ENCODE results near the gene DGKH. TPM values are rescaled to one million over a fixed set of nuclear protein-coding genes. Genes with fewer than 3 reads are reported as not detected.
"Not testable (repeated sequence)": the region's sequence is repeated elsewhere in the genome, so short reads cannot be mapped to it uniquely, and the experiment has no call there.

The DGKH gene
- total and polyA plus RNA-seq, 2 donors (not counting 1 experiment from before 2014, with no cell fraction given): 0.06 to 0.67 TPM

- no CpG with 5 or more reads among the region's 4 CpGs for WGBS (ENCODE audit: insufficient coverage)
- H3K79me2 ChIP-seq (ENCODE audit: control insufficient read depth, insufficient read depth, low read length); H3K4me1 Mint-ChIP-seq; DNase-seq; H3K4me3 ChIP-seq (ENCODE audit: control extremely low read depth in 1 of 5, extremely low read depth in 1 of 5, insufficient read depth in 1 of 5, low read depth in 2 of 5, low read length in 4 of 5); ATAC-seq (ENCODE audit: low read depth); intact Hi-C loops (cut with micrococcal nuclease); H3K27me3 Mint-ChIP-seq; H3K4me2 ChIP-seq (replicated peaks; ENCODE audit: low read depth, low read length, poor library complexity, severe bottlenecking); H4K20me1 ChIP-seq (ENCODE audit: control insufficient read depth, insufficient read depth, low read length, poor library complexity, severe bottlenecking); H3K27ac Mint-ChIP-seq; H3K27me3 ChIP-seq (replicated peaks in 1 of 4; ENCODE audit: control extremely low read depth in 1 of 4, control insufficient read depth in 3 of 4, insufficient read depth in 4 of 4, low read length in 3 of 4); H2AFZ ChIP-seq (ENCODE audit: insufficient read depth, low read depth, low read length, poor library complexity, severe bottlenecking); H3K36me3 ChIP-seq (replicated peaks in 1 of 2; ENCODE audit: control extremely low read depth in 1 of 2, control insufficient read depth in 1 of 2, extremely low read depth in 1 of 2, insufficient read depth in 2 of 2, low read length in 1 of 2); POLR2A ChIA-PET; H3K4me1 ChIP-seq (ENCODE audit: control insufficient read depth in 2 of 2, insufficient read depth in 2 of 2, low read length in 2 of 2); H3K4me3 Mint-ChIP-seq; H3K9me3 Mint-ChIP-seq (ENCODE audit: insufficient read depth); H3K9me3 ChIP-seq (ENCODE audit: control extremely low read depth in 1 of 3, control insufficient read depth in 2 of 3, insufficient read depth in 1 of 3, low read length in 2 of 3); H3K27ac ChIP-seq (ENCODE audit: low read length in 2 of 2); H3K9ac ChIP-seq (ENCODE audit: low read length): not testable (repeated sequence)
- CTCF ChIA-PET: interaction anchor here (1.3 kb wide), 1 partner anchor 403 kb away, joined by 3 read pairs; no protein-coding TSS in a partner anchor
Measured at GRCh38 chr13:42071179-42071578, 22.7 kb downstream of the DGKH start.

GRCh38 chr13:42071672-42072419, 23.4 kb downstream of the DGKH start:
- CTCF ChIA-PET: interaction anchor here (1.3 kb wide), 1 partner anchor 403 kb away, joined by 3 read pairs; no protein-coding TSS in a partner anchor
- H4K20me1 ChIP-seq (ENCODE audit: control insufficient read depth, insufficient read depth, low read length, poor library complexity, severe bottlenecking): no peaks in the 10 kb centered on the region
- no peak overlapping the region for H3K27ac Mint-ChIP-seq
- intact Hi-C loops (cut with micrococcal nuclease): no loop called here
- H3K4me3 Mint-ChIP-seq: no peak overlapping the region
- H3K4me2 ChIP-seq (replicated peaks; ENCODE audit: low read depth, low read length, poor library complexity, severe bottlenecking): no peak overlapping the region
- H3K4me1 ChIP-seq (ENCODE audit: control insufficient read depth in 2 of 2, insufficient read depth in 2 of 2, low read length in 2 of 2): no peaks in the 10 kb centered on the region
- no peaks in the 10 kb centered on the region for H3K27me3 ChIP-seq (replicated peaks in 1 of 4; ENCODE audit: control extremely low read depth in 1 of 4, control insufficient read depth in 3 of 4, insufficient read depth in 4 of 4, low read length in 3 of 4)
- H3K79me2 ChIP-seq (ENCODE audit: control insufficient read depth, insufficient read depth, low read length): no peaks in the 10 kb centered on the region
- WGBS (ENCODE audit: insufficient coverage): 80% methylated on average over 2 of the region's 12 CpGs
- TF ChIP-seq EZH2 (IDR thresholded peaks at IDR 0.05; ENCODE audit: borderline replicate concordance, insufficient read depth, low read depth, low read length, poor library complexity, severe bottlenecking): no peak
- TF ChIP-seq, protein P1, sequence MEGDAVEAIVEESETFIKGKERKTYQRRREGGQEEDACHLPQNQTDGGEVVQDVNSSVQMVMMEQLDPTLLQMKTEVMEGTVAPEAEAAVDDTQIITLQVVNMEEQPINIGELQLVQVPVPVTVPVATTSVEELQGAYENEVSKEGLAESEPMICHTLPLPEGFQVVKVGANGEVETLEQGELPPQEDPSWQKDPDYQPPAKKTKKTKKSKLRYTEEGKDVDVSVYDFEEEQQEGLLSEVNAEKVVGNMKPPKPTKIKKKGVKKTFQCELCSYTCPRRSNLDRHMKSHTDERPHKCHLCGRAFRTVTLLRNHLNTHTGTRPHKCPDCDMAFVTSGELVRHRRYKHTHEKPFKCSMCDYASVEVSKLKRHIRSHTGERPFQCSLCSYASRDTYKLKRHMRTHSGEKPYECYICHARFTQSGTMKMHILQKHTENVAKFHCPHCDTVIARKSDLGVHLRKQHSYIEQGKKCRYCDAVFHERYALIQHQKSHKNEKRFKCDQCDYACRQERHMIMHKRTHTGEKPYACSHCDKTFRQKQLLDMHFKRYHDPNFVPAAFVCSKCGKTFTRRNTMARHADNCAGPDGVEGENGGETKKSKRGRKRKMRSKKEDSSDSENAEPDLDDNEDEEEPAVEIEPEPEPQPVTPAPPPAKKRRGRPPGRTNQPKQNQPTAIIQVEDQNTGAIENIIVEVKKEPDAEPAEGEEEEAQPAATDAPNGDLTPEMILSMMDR (IDR thresholded peaks at IDR 0.05): no peak
- no peak overlapping the region for H2AFZ ChIP-seq (ENCODE audit: insufficient read depth, low read depth, low read length, poor library complexity, severe bottlenecking)
- POLR2A ChIA-PET: no interaction called here
- no peak for DNase-seq
- H3K27me3 Mint-ChIP-seq: no peaks in the 10 kb centered on the region
- no peaks in the 10 kb centered on the region for H3K9me3 ChIP-seq (ENCODE audit: control extremely low read depth in 1 of 3, control insufficient read depth in 2 of 3, insufficient read depth in 1 of 3, low read length in 2 of 3)
- H3K4me3 ChIP-seq (ENCODE audit: control extremely low read depth in 1 of 5, extremely low read depth in 1 of 5, insufficient read depth in 1 of 5, low read depth in 2 of 5, low read length in 4 of 5): no peak overlapping the region
- H3K9ac ChIP-seq (ENCODE audit: low read length): no peak overlapping the region
- H3K4me1 Mint-ChIP-seq: no peaks in the 10 kb centered on the region
- no peak overlapping the region for H3K27ac ChIP-seq (ENCODE audit: low read length in 2 of 2)
- no peak for ATAC-seq (ENCODE audit: low read depth)
- no peaks in the 10 kb centered on the region for H3K36me3 ChIP-seq (replicated peaks in 1 of 2; ENCODE audit: control extremely low read depth in 1 of 2, control insufficient read depth in 1 of 2, extremely low read depth in 1 of 2, insufficient read depth in 2 of 2, low read length in 1 of 2)
- no peaks in the 10 kb centered on the region for H3K9me3 Mint-ChIP-seq (ENCODE audit: insufficient read depth)

Measured in B cell (primary cell).